Fibroblast of gingiva (primary cell): ENCODE data around the gene FOLR1.
A peak's percentile ranks its signal among the peaks of the same experiment; 100 is the strongest.

Source experiments
- DNase-seq: peaks from one replicate; pipeline ENCODE4 v3.0.0-alpha.2; 2011; ENCODE audit warnings: low read depth

FOLR1 gene

DNA sequence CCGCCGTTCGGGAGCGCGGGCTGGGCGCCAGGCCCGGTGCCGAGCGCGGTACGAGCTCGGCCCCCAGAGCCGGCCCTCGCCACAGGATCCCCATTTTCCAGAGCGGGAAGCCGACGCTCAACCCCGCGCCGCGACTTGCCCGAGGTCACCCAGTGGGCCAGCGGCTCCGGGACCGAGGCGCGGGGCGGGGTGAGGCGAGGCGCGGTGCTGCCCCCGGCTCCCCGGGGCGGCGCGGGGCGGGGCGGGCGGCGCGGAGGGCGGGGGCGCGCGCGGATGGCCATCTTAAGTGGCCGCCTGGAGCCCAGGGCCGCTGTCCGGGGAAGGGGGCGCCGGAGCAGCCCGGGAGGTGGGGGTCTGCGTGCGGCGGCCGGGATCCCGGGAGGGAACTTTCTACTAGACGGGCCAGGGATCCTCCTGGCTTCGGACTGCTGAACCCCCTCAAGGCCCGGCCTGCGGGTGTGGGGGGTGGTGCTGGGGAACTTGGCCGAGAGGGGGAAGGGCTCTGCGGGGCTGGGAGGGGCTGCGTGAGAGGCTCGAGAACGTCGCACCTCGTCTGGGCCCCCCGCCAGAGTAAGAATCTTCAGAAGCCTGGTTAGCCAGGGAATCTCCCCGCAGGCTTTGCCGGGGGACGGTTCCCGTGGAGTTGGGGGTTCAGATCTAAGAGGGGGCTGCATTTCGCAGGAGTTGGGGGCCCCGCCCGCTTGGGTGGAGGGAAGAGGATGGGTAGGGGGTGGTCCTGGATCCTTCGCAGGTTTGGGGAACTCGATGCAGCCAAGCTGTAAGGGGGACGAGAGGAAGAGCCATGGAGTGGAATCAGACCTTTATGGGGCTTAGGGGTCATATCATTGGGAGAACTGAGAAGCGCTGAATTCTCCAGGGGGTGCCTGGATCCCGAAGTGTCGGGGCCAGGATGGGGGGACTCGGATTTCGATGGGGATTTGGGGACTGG, 31.9 kb downstream of the FOLR1 start:
- peak; percentile 63 for DNase-seq

DNA sequence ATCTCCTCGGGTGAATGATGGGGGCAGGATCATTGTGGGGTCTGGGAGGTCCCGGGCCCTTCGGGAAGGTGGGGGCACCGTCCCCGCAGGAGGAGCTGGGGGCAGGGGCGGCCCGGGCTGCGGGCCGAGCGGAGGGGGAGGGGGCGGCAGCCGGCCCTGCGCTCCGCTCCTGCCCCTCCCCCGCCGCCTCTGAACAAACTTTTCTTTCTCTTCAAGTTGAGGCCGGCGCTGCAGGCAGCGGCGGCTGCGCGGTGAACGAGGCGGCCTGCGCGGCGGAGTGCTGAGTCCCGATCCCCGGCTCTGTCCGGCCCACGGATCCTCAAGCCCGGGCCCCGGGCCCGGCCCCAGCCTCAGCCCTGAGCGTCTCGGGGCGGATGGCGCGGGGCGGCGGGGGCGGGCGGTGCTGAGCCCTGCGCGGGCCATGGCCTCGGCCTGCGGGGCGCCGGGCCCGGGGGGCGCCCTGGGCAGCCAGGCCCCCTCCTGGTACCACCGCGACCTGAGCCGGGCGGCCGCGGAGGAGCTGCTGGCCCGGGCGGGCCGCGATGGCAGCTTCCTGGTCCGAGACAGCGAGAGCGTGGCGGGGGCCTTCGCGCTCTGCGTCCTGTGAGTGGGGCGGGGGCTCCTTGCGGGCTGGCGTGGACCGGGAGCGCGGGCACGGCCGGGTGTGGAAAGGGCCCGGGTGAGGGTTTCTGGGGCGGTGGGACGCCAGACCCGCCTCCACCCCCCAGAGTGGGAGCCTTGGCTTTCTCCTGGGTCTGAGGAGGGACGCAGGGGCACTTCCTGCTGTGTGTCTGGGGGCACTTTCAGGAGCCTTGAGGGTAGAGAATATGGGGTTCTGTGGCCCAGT, 32.8 kb downstream of the FOLR1 start, which contains the start of gene INPPL1:
Gene INPPL1 (plus strand): TSS at position 204 of the 847 bp plus-strand sequence. CDS start 218 bp downstream, at position 422.
- no peak for DNase-seq

DNA sequence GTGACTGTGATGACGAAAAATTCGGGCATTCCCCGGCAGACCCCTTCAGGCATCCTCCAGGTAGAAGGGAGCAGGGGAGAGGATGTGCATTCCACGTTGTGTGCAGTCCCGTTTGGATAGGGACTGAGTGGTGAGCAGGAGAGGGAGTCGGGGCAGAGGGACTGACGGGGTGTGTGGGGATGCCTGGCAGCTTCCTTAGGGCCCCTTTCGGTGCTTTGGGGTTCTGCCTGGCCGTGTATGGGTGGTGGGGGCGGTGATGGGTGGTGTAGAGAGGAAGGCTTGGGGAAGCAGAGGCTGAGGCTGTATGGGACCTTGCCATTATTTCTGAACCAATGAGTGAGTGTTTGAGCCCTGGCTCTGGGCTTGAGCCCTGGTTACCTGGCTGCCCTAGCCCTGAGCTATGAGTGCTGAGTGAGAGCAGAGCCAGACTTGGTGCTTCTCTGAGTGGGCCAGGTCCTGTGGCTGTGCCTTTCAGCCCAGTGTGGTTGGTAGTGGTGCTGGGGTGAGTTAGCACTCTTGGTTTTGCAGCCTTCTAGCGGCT, 33.5 kb downstream of the FOLR1 start:
- no peak for DNase-seq

DNA sequence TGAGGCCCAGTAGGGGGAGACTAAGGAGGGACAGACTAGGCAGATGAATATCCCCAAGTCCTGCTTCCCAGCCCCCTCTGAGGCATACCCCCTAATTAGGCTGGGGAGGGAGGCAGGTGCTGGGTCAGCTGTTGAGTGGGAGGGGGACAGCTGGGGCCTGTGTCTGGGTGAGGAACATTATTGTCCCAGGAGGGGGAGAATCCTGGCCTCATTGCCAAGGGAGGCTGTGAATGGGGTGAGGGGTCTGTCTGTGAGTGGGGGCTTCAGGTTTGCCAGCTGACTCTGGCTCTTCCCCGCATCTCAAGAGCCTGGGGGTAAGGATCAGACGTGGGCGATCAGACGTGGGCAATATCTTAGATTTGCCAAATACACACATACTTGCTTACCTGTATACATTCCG, 34.8 kb downstream of the FOLR1 start:
- DNase-seq = no peak

DNA sequence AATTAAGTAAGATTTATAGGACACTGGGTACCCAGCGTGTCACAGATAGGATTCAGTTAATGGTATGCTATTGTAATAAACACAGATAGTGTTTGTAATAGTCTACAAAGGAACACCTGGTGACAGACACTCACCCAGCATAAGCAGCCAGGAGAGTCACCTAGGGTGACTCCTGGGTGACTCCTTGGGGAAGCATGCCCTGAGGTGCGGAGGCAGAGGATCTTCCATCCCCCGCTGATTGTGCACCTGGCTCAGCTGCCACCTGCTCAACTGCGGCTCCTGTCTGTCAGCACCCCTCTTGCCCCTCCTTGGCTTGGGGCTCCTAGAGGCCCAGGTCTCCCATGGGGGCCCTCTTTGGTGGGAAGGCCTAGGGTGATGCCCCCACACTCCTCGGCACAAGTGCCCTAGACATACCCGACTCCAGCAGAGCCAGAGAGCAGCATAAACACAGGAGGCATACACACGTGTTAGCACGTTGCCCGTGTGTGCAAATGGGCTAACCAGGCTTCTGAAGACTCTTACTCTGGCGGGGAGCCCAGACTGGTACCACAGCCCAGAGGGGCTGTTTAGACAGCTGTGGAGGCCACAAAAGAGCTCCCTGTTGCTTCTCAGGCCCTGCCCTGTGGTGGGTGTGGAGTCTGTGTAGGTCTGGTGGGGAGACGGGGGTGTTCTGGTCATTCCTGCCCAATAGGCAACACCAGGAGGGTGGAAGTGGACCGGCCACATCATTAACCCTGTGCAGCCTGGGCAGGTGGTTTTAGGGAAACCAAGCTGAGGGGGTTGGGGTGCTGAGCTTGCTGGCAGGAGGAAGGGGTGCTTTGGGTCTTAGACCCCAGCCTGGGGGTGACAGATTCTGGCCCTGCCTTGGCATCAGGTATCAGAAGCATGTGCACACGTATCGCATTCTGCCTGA, 35.6 kb downstream of the FOLR1 start:
- DNase-seq = no peak

DNA sequence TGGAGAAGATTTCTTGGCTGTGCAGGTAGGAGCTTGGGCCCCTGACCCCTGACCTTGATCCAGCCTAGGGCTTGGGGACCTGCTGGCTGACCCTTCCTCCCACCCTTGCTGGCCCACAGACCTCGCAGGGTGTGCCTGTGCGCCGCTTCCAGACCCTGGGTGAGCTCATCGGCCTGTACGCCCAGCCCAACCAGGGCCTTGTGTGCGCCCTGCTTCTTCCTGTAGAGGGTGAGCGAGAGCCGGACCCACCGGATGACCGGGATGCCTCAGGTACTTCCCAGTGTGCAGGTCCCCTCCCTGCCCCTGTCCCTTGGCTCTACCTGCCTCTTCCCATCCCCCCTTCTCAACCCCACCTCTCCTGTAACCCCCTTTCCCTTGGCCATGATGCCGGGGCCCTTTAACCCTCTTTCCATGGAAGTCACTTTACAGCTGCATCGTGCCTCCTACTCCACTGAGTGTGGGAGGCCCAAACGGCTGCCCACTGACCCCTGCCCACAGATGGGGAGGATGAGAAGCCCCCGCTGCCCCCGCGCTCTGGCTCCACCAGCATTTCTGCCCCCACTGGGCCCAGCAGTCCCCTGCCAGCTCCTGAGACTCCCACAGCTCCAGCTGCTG, 36.4 kb downstream of the FOLR1 start:
- DNase-seq = no peak

DNA sequence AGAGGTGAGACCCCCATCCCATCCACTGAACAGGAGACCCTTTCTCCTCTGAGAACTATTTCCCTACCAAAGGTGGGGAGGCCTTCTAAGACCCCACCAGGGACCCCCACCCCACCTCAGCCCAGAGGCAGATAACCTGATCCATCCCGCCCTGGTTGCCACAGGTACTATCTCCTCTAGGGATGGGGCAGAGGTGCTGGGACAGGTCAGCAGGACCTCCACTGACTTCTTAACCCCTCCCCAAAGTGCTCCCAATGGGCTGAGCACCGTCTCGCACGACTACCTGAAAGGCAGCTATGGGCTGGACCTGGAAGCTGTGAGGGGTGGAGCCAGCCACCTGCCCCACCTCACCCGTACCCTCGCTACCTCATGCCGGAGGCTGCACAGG, 36.9 kb downstream of the FOLR1 start:
- DNase-seq = no peak

DNA sequence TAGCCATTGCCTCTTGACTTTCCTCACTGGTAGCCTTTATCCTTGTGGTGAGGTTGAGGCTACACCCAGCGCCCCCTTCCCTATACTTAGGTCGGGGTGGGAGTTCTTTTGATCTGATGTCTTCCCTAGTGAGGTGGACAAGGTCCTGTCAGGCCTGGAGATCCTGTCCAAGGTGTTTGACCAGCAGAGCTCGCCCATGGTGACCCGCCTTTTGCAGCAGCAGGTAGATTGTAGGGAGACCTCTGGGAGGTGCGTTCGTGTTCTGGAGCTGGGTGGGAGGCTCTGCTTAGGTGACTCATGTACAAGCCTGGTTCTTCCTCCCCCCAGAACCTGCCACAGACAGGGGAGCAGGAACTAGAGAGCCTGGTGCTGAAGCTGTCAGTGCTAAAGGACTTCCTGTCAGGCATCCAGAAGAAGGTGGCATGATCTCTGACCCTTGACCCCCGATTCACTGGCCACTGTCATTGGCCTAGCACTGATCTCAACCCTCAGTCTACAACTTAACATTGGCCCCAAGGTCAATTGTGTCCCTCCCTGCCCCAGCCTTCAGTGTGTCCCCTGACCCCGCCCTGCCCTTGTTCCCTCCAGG, 37.5 kb downstream of the FOLR1 start:
- no peak for DNase-seq

DNA sequence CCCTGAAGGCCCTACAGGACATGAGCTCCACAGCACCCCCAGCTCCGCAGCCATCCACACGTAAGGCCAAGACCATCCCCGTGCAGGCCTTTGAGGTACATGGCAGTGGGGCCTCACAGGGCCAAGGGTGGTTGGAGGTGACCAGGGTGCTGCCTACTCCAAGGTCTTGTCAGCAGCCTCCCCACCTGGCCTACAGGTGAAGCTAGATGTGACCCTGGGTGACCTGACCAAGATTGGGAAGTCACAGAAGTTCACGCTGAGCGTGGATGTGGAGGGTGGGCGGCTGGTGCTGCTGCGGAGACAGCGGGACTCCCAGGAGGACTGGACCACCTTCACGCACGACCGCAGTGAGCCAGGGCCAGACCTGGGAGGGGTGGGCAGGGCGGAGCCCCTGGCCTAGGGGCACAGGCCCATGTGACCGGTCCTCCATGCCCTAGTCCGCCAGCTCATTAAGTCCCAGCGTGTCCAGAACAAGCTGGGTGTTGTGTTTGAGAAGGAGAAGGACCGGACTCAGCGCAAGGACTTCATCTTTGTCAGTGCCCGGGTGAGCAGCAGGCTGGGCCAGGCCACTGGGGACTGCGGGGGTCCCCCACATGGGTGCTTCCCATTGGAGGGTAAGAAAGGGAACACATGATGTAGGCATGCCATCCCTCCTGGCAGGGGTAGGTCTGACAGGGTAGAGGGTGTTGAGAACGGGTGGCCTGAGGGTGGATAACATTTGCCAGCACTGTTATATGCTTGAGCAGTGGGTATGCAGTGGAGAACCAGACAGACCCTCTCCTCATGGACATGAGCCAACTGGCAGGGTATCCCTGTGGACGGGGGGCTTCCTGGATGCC, 38.2 kb downstream of the FOLR1 start:
- DNase-seq = no peak

DNA sequence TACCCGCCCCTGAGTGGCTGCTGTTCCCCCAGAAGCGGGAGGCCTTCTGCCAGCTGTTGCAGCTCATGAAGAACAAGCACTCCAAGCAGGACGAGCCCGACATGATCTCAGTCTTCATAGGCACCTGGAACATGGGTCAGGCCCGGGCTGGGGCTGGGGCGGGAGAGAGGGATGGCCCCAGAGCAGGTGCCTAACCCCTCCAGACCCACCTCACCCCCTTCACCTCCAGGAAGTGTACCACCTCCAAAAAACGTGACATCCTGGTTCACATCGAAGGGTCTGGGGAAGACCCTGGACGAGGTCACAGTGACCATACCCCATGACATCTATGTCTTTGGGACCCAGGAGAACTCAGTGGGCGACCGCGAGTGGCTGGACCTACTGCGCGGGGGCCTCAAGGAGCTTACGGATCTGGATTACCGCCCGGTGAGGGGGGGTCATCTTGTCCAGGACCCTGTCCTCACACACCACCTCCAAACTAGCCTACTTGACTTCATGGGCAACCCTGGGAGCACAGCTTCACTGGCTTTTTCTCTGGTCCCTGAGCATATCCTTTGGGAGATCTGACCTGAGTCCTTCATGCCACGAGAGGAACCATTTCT, 38.9 kb downstream of the FOLR1 start:
- DNase-seq = no peak

DNA sequence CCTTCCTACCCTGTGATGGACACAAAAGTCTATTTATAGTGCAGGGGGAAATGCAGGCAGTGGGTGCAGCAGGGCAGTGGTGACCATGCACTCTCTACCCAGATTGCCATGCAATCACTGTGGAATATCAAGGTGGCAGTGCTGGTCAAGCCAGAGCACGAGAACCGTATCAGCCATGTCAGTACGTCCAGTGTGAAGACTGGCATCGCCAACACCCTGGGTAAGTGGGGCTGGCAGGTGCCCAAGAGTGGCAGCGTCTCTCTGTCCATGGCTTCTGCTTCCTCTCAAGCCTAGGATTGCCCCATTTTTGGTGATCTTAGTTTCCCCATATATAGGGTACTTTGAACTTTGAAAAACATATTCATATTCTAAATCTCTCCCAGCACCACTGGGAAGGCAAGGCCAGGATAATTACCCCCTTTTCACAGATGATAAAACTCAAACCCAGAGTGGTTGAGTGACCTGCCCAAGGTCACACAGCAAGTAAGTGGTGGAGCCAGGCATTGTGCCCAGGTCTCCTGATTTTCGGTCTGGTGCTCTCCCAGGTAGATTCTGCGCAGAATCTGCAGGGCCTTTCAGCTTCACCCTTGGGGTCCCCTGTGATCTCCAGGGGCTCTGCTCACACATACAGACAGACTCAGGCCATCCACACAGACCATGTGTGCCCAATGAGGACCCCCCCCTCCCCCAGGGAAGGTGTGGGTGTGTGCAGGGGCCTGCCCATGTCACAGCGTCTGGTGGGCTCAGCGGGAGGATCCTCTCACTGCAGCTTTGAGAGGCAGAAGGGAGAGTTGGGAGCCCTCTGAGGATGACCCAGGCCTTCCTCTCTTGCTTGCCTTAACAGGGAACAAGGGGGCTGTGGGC, 39.7 kb downstream of the FOLR1 start:
- DNase-seq = no peak

DNA sequence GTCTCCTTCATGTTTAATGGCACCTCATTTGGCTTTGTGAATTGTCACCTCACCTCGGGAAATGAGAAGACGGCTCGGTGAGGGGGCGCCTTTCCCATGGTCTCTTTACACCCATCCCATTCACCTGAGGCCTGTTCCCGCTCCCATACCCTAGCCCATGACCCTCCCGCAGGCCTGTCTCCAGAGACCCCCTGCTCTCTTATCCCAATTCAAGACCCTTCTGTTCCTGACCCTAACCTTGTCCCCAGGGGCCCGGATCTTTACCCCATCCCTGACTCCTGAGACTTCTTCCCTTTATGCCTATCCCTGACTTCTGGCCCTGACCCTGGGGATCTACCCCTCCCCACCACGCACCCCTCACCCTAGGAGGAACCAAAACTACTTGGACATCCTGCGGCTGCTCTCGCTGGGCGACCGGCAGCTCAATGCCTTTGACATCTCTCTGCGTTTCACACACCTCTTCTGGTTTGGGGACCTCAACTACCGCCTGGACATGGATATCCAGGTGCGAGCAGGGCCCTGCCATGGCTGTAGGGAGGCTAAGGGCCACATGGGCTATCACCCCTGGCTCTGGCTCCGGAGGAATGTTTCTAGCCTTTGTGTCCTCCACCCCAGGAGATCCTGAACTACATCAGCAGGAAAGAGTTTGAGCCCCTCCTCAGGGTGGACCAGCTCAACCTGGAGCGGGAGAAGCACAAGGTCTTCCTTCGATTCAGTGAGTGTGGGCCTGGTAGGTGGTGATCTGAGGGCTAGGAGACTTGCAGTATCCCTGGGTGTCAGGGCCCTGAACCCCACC, 40.5 kb downstream of the FOLR1 start:
- no peak for DNase-seq

DNA sequence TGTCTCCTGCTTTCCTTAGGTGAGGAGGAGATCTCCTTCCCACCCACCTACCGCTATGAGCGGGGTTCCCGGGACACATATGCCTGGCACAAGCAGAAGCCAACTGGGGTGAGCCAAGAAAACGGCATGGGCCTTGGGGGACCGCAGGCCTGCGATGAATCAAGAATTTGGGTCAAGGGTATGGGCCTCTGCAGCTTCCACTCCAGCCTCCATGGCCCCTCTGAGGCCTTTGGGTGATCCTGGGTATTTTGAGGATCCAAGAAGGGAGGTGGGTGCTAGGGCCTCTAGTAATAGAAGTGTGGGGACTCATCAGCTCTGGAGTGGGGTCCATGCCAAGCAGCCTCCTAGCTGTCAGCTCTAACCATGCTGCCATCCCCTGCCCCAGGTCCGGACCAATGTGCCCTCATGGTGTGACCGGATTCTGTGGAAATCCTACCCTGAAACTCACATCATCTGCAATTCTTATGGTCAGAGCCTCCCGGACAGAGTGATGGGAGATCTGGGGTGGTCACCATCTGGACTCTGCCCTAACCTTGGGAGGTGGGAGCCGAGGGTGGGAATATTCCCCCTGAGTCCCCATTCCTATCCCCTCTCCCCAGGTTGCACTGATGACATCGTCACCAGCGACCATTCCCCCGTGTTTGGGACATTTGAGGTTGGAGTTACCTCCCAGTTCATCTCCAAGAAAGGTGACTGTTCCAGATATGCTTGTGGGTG, 41.3 kb downstream of the FOLR1 start:
- DNase-seq = no peak

DNA sequence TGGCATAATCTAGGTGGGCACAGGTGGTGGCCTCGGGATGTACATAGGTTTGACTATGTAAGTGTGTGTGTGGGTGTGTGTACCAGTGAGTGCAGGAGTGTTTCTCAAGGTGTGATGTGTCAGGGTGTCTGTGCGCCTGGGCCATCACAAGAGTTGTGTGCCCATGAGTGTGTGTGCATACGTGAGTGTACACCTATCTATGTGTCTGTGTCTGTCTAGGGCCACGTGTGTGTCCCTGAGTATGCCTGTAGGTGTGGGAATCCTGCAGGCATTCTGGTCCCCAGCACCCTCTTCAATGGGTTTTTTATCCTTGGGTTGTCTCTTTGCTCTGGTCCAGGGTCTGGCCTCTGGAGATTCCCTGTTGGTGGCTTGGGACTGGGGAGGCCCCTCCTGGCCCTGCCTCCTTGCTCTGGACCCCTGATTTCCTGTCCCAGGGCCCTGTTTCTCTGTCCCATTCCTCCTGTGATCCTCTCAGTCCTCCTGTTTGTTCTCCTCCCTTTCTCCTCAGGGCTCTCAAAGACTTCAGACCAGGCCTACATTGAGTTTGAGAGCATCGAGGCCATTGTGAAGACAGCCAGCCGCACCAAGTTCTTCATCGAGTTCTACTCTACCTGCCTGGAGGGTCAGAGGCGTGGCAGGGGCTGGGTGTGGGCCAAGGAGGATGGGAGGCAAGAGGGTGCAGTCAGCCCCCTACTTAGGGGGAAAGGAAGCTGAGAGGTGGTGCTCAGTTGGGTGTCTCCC, 42.0 kb downstream of the FOLR1 start:
- no peak for DNase-seq

DNA sequence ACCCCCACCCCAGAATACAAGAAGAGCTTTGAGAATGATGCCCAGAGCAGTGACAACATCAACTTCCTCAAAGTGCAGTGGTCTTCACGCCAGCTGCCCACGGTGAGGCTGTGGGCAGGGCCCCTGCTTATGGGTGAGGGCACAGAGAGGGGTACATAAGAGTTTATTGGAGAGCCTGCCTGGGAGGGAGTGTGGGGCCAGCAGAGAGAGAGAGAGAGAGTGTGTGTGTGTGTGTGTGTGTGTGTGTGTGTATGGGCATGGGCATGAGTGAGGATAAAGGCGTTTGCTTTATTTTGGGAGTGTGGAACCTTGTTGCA, 42.5 kb downstream of the FOLR1 start:
- DNase-seq = no peak

DNA sequence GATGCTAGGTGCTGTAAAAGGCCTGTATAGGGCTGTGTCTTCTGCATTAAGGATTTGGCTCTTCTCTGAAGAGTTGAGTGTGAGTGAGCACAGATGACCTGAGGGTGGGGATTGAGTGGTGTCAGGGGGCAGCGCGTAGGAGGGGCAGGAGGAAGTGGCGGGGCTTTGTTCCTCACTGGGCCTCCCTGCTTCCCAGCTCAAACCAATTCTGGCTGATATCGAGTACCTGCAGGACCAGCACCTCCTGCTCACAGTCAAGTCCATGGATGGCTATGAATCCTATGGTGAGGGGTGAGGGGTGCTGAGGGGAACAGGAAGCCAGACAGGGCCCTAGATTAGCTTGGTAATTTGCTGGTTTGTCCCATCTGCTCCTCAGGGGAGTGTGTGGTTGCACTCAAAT, 43.0 kb downstream of the FOLR1 start:
- DNase-seq = no peak
